ENCODE data around the gene GJB6.

GJB6 gene

DNA sequence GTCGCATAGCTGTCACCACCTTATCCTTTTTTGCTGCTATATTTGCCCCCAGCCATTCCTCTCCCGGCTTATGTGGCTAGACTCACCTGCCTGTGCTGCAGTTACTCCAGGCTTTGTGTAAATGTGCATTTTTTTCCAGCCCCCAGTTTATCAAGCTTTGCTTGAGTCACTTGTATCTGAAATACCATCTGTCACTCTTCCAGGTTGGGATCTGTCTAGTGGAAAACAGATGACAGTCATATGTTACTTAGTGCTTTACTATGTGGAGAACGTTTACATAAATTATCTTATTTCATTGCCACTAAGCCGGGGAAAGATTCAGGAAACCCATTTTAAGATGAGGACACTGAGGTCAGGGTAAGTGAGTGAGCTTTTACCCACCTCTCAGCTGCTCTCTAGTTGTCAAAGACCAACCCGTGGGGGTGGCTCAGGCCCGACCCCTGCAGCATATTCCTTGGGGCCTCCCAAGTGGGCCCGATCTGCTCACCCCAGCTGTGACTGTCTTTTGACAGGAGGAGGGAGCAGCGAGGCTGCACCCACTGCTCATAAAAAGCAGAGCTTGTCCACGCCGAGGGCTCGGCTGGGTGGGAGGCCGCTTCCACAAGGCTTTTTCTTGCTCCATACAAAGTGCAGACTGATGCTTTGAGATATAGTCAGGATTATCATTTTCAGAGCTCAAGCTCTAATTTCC, 46.6 kb downstream of the GJB6 start:
- DNase-seq, result no peak

GRCh38 chr13:20182231-20182846, 49.8 kb downstream of the GJB6 start:
- peak; percentile 69 for DNase-seq

- no peak for DNase-seq
Measured at GRCh38 chr13:20181188-20181587, 50.9 kb downstream of the GJB6 start.

- no peak for DNase-seq
Measured at GRCh38 chr13:20178156-20178555, 54.0 kb downstream of the GJB6 start.

- no peak for DNase-seq
Measured at GRCh38 chr13:20177049-20177831, 54.9 kb downstream of the GJB6 start.

- no peak for DNase-seq
Measured at GRCh38 chr13:20175907-20176652, 56.0 kb downstream of the GJB6 start.

DNA sequence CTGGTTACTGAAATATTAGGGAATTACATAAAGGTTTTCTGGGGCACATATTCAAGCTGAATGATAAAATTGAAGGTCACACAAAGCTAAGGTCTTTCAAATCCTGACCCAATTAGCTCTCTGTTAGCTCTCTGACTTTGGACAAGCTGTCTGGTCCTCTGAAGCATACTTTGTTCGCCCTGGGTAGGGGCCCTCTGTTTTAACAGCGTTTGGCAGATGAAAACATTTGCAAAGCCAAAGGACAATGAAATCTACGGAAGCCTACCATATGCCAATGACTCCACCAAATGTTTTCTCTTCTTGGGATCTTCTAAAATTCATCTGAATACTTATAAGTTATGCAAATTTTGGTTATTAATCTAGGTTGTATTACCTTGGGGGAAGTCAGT, 56.7 kb downstream of the GJB6 start:
- DNase-seq, result no peak

DNA sequence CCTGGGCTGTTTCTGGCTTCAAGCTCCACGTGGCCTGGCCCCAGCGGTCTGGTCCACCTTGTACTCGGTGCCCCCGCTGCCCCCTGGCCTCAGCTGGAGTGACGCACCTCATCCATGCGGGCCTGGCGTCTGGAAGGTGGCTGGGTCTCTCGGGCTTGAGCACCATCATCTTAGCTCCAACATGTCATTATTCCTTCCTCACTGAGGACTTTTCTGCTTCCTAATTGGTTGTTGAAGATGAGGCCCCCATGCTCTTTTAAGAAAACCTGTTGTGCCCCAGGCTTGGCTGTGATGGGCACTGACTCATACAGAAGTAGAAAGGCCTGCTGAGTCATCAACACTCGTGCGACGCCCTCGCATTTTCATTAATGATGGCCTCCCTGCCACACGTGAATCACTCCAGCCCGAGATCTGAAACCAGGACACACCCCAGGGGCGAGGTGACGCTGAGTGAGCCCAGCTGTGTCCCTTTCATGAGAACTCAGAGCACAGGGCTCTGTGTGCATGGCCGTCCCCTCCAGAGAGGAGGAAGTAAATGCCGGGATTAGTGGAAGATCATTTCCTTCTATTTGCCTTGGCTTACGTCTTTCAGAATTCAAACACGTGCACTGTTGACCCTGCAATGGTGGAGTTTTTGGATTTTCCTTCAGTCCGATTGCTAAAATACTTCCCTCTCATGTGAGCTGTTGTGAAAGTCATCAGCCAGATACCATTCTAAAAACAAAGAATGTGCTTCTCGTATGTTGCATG, 57.3 kb downstream of the GJB6 start:
- DNase-seq, result no peak

- DNase-seq, result no peak
Measured at GRCh38 chr13:20173116-20173746, 58.9 kb downstream of the GJB6 start.
